Activated CD8-positive, alpha-beta T cell treated with anti-CD3 and anti-CD28 coated beads, Interleukin-2, amount 10 ng/mL, durations not matched to agents 7 days and 5 days (primary cell): Measurements from ENCODE around the gene MKLN1. TPM values are rescaled to one million over a fixed set of nuclear protein-coding genes. Genes with fewer than 3 reads are reported as not detected.
"Not testable (repeated sequence)": the region's sequence is repeated elsewhere in the genome, so short reads cannot be mapped to it uniquely, and the experiment has no call there.

Source experiments
- ATAC-seq: fragments of 150-1000 bp; cut with Tn5 transposase; one replicate; pipeline ENCODE4 v1.10.0; 2021; ENCODE audit warnings: moderate library complexity
- CTCF ChIA-PET: fragments of 350-600 bp; sonication (Branson Sonifier 250); formaldehyde crosslinking; loops from one replicate; lab custom pipeline; 2021; ENCODE audit warnings: antibody characterized with exemption; lab: Charles Lee
- POLR2A ChIA-PET: fragments of 350-600 bp; sonication (Branson Sonifier 250); formaldehyde crosslinking; loops from one replicate; lab custom pipeline; 2021; ENCODE audit warnings: antibody characterized with exemption; lab: Charles Lee
- DNase-seq: peaks from one replicate; pipeline ENCODE4 v3.0.0-alpha.2; 2020
- H3K27ac Mint-ChIP-seq: one replicate; pipeline ENCODE4 v1.8.0; 2021; ENCODE audit warnings: mild to moderate bottlenecking, mixed read lengths
- H3K27me3 Mint-ChIP-seq: one replicate; pipeline ENCODE4 v1.8.0; 2021; ENCODE audit warnings: low read depth, mixed read lengths
- H3K36me3 Mint-ChIP-seq: one replicate; pipeline ENCODE4 v1.8.0; 2021; ENCODE audit warnings: low read depth, mixed read lengths
- H3K4me1 Mint-ChIP-seq: one replicate; pipeline ENCODE4 v1.8.0; 2021; ENCODE audit warnings: low read depth, mixed read lengths
- H3K4me3 Mint-ChIP-seq: one replicate; pipeline ENCODE4 v1.8.0; 2021; ENCODE audit warnings: mild to moderate bottlenecking, mixed read lengths
- H3K9me3 Mint-ChIP-seq: one replicate; pipeline ENCODE4 v1.8.0; 2022; ENCODE audit warnings: mixed read lengths; ENCODE audit not compliant: insufficient read depth
- total RNA-seq, 2 experiments: library from RNA; stranded (reverse); gene quantifications; one replicate each; pipeline ENCODE4 v1.2.3, GENCODE V29; 2021

MKLN1 gene
- total RNA-seq, 2 experiments from 2014 or later = 31.6 to 34.0 TPM

DNA sequence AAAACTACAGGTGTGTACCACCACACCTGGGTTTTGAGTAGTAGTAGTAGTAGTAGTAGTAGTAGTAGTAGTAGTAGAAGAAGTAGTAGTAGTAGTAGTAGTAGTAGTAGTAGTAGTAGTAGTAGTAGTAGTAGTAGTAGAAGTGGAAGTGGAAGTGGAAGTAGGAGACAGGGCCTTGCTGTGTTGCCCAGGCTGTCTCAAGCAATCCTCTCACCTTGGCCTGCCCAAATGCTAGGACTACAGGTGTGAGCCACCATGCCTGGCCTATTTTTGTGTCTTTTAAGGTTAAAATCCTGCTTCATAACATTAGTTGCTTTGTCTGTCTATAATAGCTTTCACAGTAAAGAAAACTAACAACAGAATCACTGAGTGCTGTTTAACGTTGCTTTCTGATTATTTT is 117.0 kb downstream of the MKLN1 start:
- ATAC-seq = no peak
- no peak overlapping the region for H3K27ac Mint-ChIP-seq
- no peaks in the 10 kb centered on the region for H3K4me1 Mint-ChIP-seq
- peaks cover 7% of the 10 kb centered on the region for H3K9me3 Mint-ChIP-seq
- H3K27me3 Mint-ChIP-seq = no peaks in the 10 kb centered on the region
- no peak overlapping the region for H3K4me3 Mint-ChIP-seq
- CTCF ChIA-PET = interaction anchor here (0.7 to 1.0 kb wide), 2 partner anchors 154 to 376 kb away, joined by 3 read pairs; no protein-coding TSS in a partner anchor
- DNase-seq = no peak
- POLR2A ChIA-PET = no interaction called here
- H3K36me3 Mint-ChIP-seq = peaks cover 32% of the 10 kb centered on the region

- Mint-ChIP-seq H3K36me3 (peaks cover 5% of the 10 kb centered on the region), H3K27me3 (no peaks in the 10 kb centered on the region), H3K4me3 (no peak overlapping the region), H3K9me3 (no peaks in the 10 kb centered on the region), H3K27ac (no peak overlapping the region), H3K4me1 (no peaks in the 10 kb centered on the region)
- CTCF ChIA-PET = no interaction called here
- DNase-seq = no peak
- POLR2A ChIA-PET = no interaction called here
- no peak for ATAC-seq
These were observed 121.8 kb downstream of the MKLN1 start for GRCh38 chr7:131449373-131449902.

- peaks cover 9% of the 10 kb centered on the region for H3K36me3 Mint-ChIP-seq
- ChIA-PET CTCF (interaction anchor here (1.3 kb wide), 1 partner anchor 26 kb away, joined by 4 read pairs; no protein-coding TSS in a partner anchor), POLR2A (interaction anchor here (0.6 kb wide), 1 partner anchor 47 kb away, joined by 3 read pairs; no protein-coding TSS in a partner anchor)
These were observed 126.8 kb downstream of the MKLN1 start for GRCh38 chr7:131454498-131454897.

GRCh38 chr7:131455001-131455400 is 127.3 kb downstream of the MKLN1 start:
- Mint-ChIP-seq H3K4me1 (no peaks in the 10 kb centered on the region), H3K36me3 (peaks cover 9% of the 10 kb centered on the region), H3K9me3 (no peaks in the 10 kb centered on the region), H3K27me3 (no peaks in the 10 kb centered on the region), H3K4me3 (no peak overlapping the region), H3K27ac (no peak overlapping the region)
- no peak for ATAC-seq
- POLR2A ChIA-PET = interaction anchor here (0.6 kb wide), 1 partner anchor 46 kb away, joined by 3 read pairs; no protein-coding TSS in a partner anchor
- CTCF ChIA-PET = interaction anchor here (1.3 kb wide), 1 partner anchor 26 kb away, joined by 4 read pairs; no protein-coding TSS in a partner anchor
- no peak for DNase-seq

More at GRCh38 chr7:131454498-131454897, 126.8 kb downstream of the MKLN1 start:
- no peak overlapping the region for H3K4me3 Mint-ChIP-seq
- H3K4me1 Mint-ChIP-seq = no peaks in the 10 kb centered on the region
- H3K9me3 Mint-ChIP-seq = no peaks in the 10 kb centered on the region
- DNase-seq (no peak), ATAC-seq (no peak)
- no peak overlapping the region for H3K27ac Mint-ChIP-seq
- H3K27me3 Mint-ChIP-seq = no peaks in the 10 kb centered on the region

DNA sequence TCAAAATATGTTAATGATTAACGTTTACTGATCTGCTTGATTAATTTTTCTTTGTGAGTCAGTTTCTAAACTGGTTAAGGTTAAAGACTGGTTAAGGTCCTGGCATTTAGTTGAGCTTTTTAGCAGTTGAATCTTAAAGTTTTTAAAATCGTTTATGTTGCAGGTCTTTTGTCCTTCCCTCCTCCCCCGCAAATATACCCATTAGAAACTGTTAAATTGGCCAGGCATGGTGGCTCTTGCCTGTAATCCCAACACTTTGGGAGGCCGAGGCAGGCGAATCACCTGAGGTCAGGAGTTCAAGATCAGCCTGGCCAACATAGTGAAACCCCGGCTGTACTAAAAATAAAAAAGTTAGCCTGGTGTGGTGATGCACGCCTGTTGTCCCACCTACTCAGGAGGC is 127.9 kb downstream of the MKLN1 start:
- no peak overlapping the region for H3K27ac Mint-ChIP-seq
- DNase-seq (no peak), ATAC-seq (no peak)
- CTCF ChIA-PET = no interaction called here
- POLR2A ChIA-PET = no interaction called here
- H3K36me3 Mint-ChIP-seq = peaks cover 11% of the 10 kb centered on the region
- H3K9me3 Mint-ChIP-seq = no peaks in the 10 kb centered on the region
- no peaks in the 10 kb centered on the region for H3K4me1 Mint-ChIP-seq
- no peaks in the 10 kb centered on the region for H3K27me3 Mint-ChIP-seq
- no peak overlapping the region for H3K4me3 Mint-ChIP-seq

DNA sequence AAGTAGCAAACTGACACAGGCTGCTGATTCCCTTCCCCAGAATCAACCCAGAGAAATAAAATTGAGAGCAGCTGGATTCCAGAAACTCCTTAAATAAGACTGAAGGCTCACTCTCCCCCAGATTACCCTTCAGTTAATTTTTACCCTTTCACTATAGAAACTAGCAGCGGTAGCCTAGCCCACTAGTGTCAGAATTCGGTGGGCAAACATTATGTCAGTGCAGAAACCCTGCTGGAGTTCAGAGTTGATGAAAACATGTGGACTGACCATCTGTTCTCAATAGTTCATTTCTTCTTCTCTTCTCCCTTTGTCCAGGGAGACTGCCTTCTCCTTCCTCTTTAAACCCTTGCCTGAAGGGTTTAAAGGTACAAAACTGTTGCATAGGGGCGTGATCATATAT is 128.7 kb downstream of the MKLN1 start:
- Mint-ChIP-seq H3K36me3 (peaks cover 12% of the 10 kb centered on the region), H3K4me3 (no peak overlapping the region), H3K27me3 (no peaks in the 10 kb centered on the region), H3K4me1 (no peaks in the 10 kb centered on the region), H3K27ac (no peak overlapping the region), H3K9me3 (no peaks in the 10 kb centered on the region)
- DNase-seq (no peak), ATAC-seq (no peak)
- ChIA-PET CTCF (no interaction called here), POLR2A (interaction anchor here (0.7 kb wide), 1 partner anchor 196 kb away, joined by 3 read pairs; no protein-coding TSS in a partner anchor)

- Mint-ChIP-seq H3K27ac (no peak overlapping the region), H3K4me1 (no peaks in the 10 kb centered on the region), H3K9me3 (no peaks in the 10 kb centered on the region), H3K4me3 (no peak overlapping the region), H3K36me3 (peaks cover 19% of the 10 kb centered on the region), H3K27me3 (no peaks in the 10 kb centered on the region)
- DNase-seq (no peak), ATAC-seq (no peak)
- CTCF ChIA-PET = interaction anchor here (0.6 kb wide), 1 partner anchor 269 kb away, joined by 4 read pairs; no protein-coding TSS in a partner anchor
- POLR2A ChIA-PET = no interaction called here
These were observed 131.6 kb downstream of the MKLN1 start for GRCh38 chr7:131459256-131459655.

GRCh38 chr7:131462059-131462458 is 134.4 kb downstream of the MKLN1 start:
- no peak for ATAC-seq
- peaks cover 18% of the 10 kb centered on the region for H3K36me3 Mint-ChIP-seq
- no peaks in the 10 kb centered on the region for H3K9me3 Mint-ChIP-seq
- no peak for DNase-seq
- H3K27me3 Mint-ChIP-seq = no peaks in the 10 kb centered on the region
- no peaks in the 10 kb centered on the region for H3K4me1 Mint-ChIP-seq
- H3K4me3 Mint-ChIP-seq = no peak overlapping the region
- CTCF ChIA-PET = interaction anchor here (0.6 kb wide), 1 partner anchor 51 kb away, joined by 3 read pairs; no protein-coding TSS in a partner anchor
- POLR2A ChIA-PET = no interaction called here
- H3K27ac Mint-ChIP-seq = no peak overlapping the region

DNA sequence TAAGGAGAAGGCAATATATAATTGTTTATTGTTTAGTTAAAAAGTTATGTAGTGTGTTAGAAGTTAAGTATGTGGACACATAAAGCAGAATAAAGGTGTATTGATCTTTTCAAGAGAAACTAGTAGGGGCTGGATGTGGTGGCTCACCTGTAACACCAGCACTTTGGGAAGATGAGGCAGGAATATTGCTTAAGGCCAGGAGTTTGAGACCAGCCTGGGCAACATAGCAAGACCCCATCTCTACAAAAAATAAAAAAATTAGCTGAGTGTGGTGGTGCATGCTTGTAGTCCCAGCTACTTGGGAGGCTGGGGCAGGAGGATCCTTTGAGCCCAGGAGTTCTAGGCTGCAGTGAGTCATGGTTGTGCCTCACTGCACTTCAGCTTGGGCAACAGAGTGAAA is 135.0 kb downstream of the MKLN1 start:
- peaks cover 22% of the 10 kb centered on the region for H3K36me3 Mint-ChIP-seq
- DNase-seq, CTCF ChIA-PET, H3K9me3 Mint-ChIP-seq, H3K27me3 Mint-ChIP-seq, ATAC-seq, H3K27ac Mint-ChIP-seq, H3K4me3 Mint-ChIP-seq, POLR2A ChIA-PET, H3K4me1 Mint-ChIP-seq: not testable (repeated sequence)

GRCh38 chr7:131466735-131467365 is 139.2 kb downstream of the MKLN1 start:
- ChIA-PET POLR2A (no interaction called here), CTCF (interaction anchor here (1.4 kb wide), 1 partner anchor 42 kb away, joined by 3 read pairs; no protein-coding TSS in a partner anchor)
- Mint-ChIP-seq H3K4me1 (no peaks in the 10 kb centered on the region), H3K4me3 (no peak overlapping the region), H3K27me3 (no peaks in the 10 kb centered on the region), H3K27ac (no peak overlapping the region), H3K36me3 (peaks cover 39% of the 10 kb centered on the region), H3K9me3 (no peaks in the 10 kb centered on the region)
- ATAC-seq (no peak), DNase-seq (no peak)

- POLR2A ChIA-PET = no interaction called here
- no peak overlapping the region for H3K4me3 Mint-ChIP-seq
- CTCF ChIA-PET = no interaction called here
- H3K27me3 Mint-ChIP-seq = no peaks in the 10 kb centered on the region
- ATAC-seq = no peak
- DNase-seq = no peak
- H3K27ac Mint-ChIP-seq = no peak overlapping the region
- no peaks in the 10 kb centered on the region for H3K4me1 Mint-ChIP-seq
- H3K9me3 Mint-ChIP-seq = no peaks in the 10 kb centered on the region
- peaks cover 42% of the 10 kb centered on the region for H3K36me3 Mint-ChIP-seq
These were observed 140.1 kb downstream of the MKLN1 start for GRCh38 chr7:131467788-131468187.

DNA sequence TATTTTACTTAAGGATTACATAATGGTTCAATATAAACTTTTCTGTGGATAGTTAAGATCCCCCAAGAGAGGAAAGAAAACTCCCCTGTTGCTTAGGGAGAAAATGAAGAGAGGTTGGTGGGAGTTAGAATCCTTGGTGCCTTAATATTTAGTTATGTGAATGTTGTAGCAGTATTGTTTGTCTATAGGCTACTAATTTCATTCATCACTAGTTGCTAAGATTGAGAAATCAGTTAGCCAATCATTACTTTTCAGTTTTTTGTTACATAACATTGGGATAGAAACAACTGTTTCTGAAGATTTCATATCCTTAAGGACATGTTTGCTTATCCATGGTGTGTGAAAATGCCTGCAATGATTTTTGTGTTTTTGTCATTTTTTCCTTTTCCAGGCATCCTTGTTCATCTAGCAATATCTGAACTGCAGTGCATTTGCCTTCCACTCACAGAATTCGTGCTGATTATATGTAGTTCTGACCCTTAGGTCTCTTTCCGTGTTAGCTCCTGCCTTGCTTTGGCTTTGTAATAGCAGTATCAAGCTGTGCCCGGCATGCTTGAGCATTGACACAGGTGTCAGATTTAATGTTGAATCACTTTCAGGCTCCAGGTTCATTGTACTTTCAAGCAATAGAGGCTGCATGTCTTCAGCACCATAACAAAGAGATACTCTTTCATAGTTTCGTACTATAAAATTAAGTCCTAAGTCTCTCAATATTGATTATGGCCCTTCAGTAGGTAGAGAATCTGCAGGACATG is 143.8 kb downstream of the MKLN1 start:
- Mint-ChIP-seq H3K4me3 (no peak overlapping the region), H3K27ac (no peak overlapping the region), H3K4me1 (no peaks in the 10 kb centered on the region), H3K36me3 (peaks cover 41% of the 10 kb centered on the region), H3K9me3 (no peaks in the 10 kb centered on the region), H3K27me3 (no peaks in the 10 kb centered on the region)
- CTCF ChIA-PET = no interaction called here
- POLR2A ChIA-PET = no interaction called here
- no peak for ATAC-seq
- DNase-seq = no peak
